ENCODE measurements around the gene ARIH1. TPM values are rescaled to one million over a fixed set of nuclear protein-coding genes. Genes with fewer than 3 reads are reported as not detected.

Gene ARIH1
- total and polyA plus RNA-seq, 2 experiments from 2014 or later = 30.5 to 48.6 TPM

DNA sequence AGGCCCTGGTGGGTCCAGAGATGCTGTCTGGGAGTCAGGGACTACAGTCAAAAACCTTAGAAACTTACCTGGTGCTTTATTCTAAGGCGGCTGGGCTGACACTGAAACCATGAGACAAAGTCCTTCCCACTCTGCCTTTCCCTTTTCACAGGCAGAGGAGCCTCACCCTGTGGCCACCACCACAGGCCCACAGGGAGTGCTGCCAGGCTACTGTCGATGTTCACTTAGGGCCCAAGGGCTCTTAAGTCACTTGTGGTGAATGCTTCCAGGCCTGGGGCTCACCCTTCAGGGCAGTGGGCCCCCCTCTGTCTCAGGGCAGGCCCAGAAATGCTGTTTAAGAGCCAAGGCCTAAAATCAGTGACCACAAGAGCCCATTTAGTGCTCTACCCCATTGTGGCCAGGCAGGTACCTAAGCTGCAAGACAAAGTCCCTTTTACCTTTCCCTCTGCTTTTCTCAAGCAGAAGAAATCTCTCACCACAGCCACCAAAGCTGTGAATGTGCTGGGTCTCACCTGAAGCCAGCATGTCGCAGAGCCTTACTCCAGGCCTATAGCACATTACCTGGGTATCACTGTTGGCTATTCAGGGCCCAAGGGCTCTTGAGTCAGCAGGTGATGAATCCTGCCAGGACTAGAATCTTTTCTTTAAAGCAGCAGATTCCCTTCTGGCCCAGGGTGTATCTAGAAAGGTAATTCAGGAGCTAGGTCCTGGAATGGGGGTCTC is 140.8 kb downstream of the ARIH1 start:
- Histone ChIP-seq H3K9me2 (ENCODE audit: insufficient read depth) (no peaks in the 10 kb centered on the region), H2AFZ (no peak overlapping the region; the same call in 1 of the 2 replicates), H4K20me1 (replicated peaks; ENCODE audit: insufficient read depth) (no peaks in the 10 kb centered on the region), H3K27me3 (ENCODE audit: insufficient read depth) (no peaks in the 10 kb centered on the region), H3K27ac (ENCODE audit: low read depth) (0 out of 2 replicates have a peak overlapping the region, but pooled peaks have one; percentile 39), H3F3A (replicated peaks; ENCODE audit: low read depth) (no peaks in the 10 kb centered on the region), H3K4me3 (peak overlapping the region; percentile 31; the same call in 1 of the 2 replicates), H3K4me2 (peak overlapping the region; percentile 69), H3K79me2 (replicated peaks; ENCODE audit: insufficient read depth) (no peaks in the 10 kb centered on the region), H3K36me3 (ENCODE audit: insufficient read depth) (no peaks in the 10 kb centered on the region), H3K4me1 (ENCODE audit: insufficient read depth) (peaks cover 15% of the 10 kb centered on the region)
- DNase-seq (ENCODE audit: low spot score) (no peak), ATAC-seq (peak; percentile 53)
- Mint-ChIP-seq H3K9me3 (no peaks in the 10 kb centered on the region), H3K27ac (no peak overlapping the region; the same call in none of the 2 replicates), H3K4me3 (no peak overlapping the region), H3K4me1 (peaks cover 21% of the 10 kb centered on the region), H3K27me3 (ENCODE audit: insufficient read depth, low read depth, poor library complexity) (peaks cover 3% of the 10 kb centered on the region), H3K36me3 (ENCODE audit: low read depth) (no peaks in the 10 kb centered on the region)
- TF ChIP-seq, protein P1, sequence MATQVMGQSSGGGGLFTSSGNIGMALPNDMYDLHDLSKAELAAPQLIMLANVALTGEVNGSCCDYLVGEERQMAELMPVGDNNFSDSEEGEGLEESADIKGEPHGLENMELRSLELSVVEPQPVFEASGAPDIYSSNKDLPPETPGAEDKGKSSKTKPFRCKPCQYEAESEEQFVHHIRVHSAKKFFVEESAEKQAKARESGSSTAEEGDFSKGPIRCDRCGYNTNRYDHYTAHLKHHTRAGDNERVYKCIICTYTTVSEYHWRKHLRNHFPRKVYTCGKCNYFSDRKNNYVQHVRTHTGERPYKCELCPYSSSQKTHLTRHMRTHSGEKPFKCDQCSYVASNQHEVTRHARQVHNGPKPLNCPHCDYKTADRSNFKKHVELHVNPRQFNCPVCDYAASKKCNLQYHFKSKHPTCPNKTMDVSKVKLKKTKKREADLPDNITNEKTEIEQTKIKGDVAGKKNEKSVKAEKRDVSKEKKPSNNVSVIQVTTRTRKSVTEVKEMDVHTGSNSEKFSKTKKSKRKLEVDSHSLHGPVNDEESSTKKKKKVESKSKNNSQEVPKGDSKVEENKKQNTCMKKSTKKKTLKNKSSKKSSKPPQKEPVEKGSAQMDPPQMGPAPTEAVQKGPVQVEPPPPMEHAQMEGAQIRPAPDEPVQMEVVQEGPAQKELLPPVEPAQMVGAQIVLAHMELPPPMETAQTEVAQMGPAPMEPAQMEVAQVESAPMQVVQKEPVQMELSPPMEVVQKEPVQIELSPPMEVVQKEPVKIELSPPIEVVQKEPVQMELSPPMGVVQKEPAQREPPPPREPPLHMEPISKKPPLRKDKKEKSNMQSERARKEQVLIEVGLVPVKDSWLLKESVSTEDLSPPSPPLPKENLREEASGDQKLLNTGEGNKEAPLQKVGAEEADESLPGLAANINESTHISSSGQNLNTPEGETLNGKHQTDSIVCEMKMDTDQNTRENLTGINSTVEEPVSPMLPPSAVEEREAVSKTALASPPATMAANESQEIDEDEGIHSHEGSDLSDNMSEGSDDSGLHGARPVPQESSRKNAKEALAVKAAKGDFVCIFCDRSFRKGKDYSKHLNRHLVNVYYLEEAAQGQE (IDR thresholded peaks at IDR 0.05; ENCODE audit: unreplicated experiment) = no peak
- TF ChIP-seq, protein P2, sequence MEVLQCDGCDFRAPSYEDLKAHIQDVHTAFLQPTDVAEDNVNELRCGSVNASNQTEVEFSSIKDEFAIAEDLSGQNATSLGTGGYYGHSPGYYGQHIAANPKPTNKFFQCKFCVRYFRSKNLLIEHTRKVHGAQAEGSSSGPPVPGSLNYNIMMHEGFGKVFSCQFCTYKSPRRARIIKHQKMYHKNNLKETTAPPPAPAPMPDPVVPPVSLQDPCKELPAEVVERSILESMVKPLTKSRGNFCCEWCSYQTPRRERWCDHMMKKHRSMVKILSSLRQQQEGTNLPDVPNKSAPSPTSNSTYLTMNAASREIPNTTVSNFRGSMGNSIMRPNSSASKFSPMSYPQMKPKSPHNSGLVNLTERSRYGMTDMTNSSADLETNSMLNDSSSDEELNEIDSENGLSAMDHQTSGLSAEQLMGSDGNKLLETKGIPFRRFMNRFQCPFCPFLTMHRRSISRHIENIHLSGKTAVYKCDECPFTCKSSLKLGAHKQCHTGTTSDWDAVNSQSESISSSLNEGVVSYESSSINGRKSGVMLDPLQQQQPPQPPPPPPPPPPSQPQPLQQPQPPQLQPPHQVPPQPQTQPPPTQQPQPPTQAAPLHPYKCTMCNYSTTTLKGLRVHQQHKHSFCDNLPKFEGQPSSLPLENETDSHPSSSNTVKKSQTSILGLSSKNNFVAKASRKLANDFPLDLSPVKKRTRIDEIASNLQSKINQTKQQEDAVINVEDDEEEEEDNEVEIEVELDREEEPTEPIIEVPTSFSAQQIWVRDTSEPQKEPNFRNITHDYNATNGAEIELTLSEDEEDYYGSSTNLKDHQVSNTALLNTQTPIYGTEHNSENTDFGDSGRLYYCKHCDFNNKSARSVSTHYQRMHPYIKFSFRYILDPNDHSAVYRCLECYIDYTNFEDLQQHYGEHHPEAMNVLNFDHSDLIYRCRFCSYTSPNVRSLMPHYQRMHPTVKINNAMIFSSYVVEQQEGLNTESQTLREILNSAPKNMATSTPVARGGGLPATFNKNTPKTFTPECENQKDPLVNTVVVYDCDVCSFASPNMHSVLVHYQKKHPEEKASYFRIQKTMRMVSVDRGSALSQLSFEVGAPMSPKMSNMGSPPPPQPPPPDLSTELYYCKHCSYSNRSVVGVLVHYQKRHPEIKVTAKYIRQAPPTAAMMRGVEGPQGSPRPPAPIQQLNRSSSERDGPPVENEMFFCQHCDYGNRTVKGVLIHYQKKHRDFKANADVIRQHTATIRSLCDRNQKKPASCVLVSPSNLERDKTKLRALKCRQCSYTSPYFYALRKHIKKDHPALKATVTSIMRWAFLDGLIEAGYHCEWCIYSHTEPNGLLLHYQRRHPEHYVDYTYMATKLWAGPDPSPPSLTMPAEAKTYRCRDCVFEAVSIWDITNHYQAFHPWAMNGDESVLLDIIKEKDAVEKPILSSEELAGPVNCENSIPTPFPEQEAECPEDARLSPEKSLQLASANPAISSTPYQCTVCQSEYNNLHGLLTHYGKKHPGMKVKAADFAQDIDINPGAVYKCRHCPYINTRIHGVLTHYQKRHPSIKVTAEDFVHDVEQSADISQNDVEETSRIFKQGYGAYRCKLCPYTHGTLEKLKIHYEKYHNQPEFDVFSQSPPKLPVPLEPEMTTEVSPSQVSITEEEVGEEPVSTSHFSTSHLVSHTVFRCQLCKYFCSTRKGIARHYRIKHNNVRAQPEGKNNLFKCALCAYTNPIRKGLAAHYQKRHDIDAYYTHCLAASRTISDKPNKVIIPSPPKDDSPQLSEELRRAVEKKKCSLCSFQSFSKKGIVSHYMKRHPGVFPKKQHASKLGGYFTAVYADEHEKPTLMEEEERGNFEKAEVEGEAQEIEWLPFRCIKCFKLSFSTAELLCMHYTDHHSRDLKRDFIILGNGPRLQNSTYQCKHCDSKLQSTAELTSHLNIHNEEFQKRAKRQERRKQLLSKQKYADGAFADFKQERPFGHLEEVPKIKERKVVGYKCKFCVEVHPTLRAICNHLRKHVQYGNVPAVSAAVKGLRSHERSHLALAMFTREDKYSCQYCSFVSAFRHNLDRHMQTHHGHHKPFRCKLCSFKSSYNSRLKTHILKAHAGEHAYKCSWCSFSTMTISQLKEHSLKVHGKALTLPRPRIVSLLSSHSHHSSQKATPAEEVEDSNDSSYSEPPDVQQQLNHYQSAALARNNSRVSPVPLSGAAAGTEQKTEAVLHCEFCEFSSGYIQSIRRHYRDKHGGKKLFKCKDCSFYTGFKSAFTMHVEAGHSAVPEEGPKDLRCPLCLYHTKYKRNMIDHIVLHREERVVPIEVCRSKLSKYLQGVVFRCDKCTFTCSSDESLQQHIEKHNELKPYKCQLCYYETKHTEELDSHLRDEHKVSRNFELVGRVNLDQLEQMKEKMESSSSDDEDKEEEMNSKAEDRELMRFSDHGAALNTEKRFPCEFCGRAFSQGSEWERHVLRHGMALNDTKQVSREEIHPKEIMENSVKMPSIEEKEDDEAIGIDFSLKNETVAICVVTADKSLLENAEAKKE (CRISPR knock-in tag; IDR thresholded peaks at IDR 0.05) = no peak
- TF ChIP-seq STAT1 (IDR thresholded peaks at IDR 0.05; ENCODE audit: unreplicated experiment) = no peak
- no peak for TF ChIP-seq POLR2AphosphoS5 (IDR thresholded peaks at IDR 0.05; ENCODE audit: low read depth)
